Effector memory CD4-positive, alpha-beta T cell (primary cell): ENCODE data around the gene AOPEP.

Source experiments
- DNase-seq, 3 donors: peaks; one replicate each; pipeline ENCODE4 v3.0.0-alpha.2; 2020
- H3K27ac ChIP-seq: 2 replicates; pipeline ENCODE4 v1.7.0; 2013; ENCODE audit warnings: mild to moderate bottlenecking, low read length, moderate library complexity; ENCODE audit not compliant: insufficient read depth, poor library complexity, severe bottlenecking
- H3K27me3 ChIP-seq: replicated peaks from 2 replicates; pipeline ENCODE4 v1.7.0; 2013; ENCODE audit warnings: mild to moderate bottlenecking, low read length; ENCODE audit not compliant: insufficient read depth, control insufficient read depth, poor library complexity, severe bottlenecking
- H3K36me3 ChIP-seq: 2 replicates; pipeline ENCODE4 v1.7.0; 2013; ENCODE audit warnings: mild to moderate bottlenecking, low read length, moderate library complexity; ENCODE audit not compliant: control insufficient read depth, insufficient read depth
- H3K4me1 ChIP-seq: 2 replicates; pipeline ENCODE4 v1.7.0; 2013; ENCODE audit warnings: low read length, mild to moderate bottlenecking; ENCODE audit not compliant: control insufficient read depth, insufficient read depth, poor library complexity, severe bottlenecking
- H3K4me3 ChIP-seq: 2 replicates; pipeline ENCODE4 v1.7.0; 2013; ENCODE audit warnings: low read length, low read depth, mild to moderate bottlenecking; ENCODE audit not compliant: insufficient read depth, poor library complexity, severe bottlenecking
- H3K9me3 ChIP-seq: 2 replicates; pipeline ENCODE4 v1.7.0; 2013; ENCODE audit warnings: mild to moderate bottlenecking, low read length, moderate library complexity; ENCODE audit not compliant: control insufficient read depth

Gene AOPEP

GRCh38 chr9:95003689-95004410, 277.4 kb downstream of the AOPEP start:
- Histone ChIP-seq H3K27ac (no peak overlapping the region), H3K4me3 (peak overlapping the region; percentile 59), H3K4me1 (peaks cover 11% of the 10 kb centered on the region), H3K9me3 (no peaks in the 10 kb centered on the region), H3K27me3 (peaks cover 15% of the 10 kb centered on the region), H3K36me3 (no peaks in the 10 kb centered on the region)
- DNase-seq = no peak

DNA sequence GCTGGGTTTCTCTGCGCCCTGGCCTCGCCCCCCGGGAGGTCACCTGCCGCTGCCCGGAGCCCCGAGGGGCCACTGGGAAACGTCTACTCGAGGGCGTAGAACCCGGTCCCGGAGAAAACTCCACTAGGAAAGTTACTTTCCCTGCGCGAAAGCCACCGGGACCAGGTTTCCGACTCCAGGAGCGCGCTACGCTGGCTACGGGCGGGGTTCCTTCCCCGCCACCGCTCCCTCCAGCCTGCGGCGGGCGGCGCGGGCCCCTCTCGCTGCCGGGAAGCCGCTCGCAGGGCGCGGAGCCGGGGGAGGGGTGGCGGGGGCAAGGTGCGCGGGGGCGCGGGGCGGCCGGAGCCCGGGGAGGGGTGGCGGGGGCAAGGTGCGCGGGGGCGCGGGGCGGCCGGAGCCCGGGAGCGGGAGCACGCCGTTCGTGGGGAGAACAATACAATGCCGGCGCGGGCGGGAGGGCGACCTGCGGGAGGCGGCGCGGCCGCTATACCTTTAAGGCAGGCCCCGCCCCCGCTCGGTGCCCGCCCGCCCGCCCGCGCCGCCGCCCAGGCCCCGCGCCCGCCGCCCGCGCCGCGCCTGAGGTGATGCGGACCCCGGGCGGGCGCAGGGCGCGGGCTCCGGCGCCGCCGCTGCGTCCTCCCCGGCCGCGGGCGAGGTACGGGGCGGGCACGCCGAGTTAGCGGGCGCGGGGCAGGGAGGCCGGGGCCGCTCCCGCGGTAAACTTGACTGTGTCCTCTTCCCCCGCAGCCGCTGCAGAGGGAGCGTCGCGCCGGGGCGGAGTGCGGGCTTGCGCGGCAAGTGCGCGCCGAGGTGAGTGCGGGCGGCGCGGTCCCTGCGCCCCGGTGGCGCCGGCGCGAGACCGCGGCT, 278.1 kb downstream of the AOPEP start:
- H3K36me3 ChIP-seq = no peaks in the 10 kb centered on the region
- H3K27ac ChIP-seq = no peak overlapping the region
- peaks cover 15% of the 10 kb centered on the region for H3K27me3 ChIP-seq
- peaks cover 11% of the 10 kb centered on the region for H3K4me1 ChIP-seq
- peak overlapping the region; percentile 59 for H3K4me3 ChIP-seq
- H3K9me3 ChIP-seq = no peaks in the 10 kb centered on the region
- no peak for DNase-seq

DNA sequence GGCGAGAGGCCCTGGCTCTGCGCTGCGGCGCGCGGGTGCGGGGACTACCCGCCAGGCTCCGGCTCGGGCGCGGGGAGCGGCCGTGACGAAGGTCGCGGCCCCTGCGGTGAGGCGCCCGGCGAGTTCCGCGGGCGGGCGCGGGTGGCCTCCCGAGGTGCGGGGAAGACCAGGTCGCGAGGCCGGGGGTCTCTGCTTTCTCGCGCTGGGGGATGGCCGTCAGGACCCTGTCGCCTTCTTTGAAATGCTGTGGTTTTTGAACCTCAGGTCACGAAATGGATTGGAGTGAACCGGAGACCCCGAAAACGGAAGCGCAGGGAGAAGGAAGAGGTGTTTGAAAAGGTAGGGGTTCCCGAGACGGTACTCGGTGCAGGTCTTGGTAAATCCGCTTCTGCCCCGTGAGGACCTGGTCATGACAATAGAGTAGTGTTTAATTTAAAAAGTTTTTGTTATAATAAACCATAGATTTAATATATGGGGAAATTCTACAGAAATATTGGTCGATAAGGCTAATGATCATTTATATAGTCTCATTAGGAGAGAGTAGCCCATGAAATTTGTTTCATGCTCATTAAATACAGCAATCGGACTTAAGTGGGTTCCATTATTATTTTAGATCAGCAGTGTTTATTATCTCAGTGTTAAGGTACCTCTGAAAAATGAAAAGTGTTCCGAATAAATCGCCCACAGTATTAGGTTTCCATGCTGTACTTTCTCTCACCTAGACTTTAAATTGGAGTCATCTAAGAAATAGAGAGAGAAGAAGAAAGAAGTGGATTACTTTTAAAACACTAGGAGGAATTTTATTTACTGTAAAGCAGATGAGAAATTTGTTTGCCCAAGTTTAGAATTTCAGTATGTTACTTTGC, 279.0 kb downstream of the AOPEP start:
- H3K4me3 ChIP-seq = peak overlapping the region; percentile 47

GRCh38 chr9:95007226-95007869, 280.8 kb downstream of the AOPEP start:
- no peak overlapping the region for H3K4me3 ChIP-seq
- DNase-seq = no peak
- no peaks in the 10 kb centered on the region for H3K9me3 ChIP-seq
- no peaks in the 10 kb centered on the region for H3K36me3 ChIP-seq
- no peak overlapping the region for H3K27ac ChIP-seq
- peaks cover 7% of the 10 kb centered on the region for H3K27me3 ChIP-seq
- H3K4me1 ChIP-seq = peaks cover 11% of the 10 kb centered on the region

More for the DNA sequence above, 279.0 kb downstream of the AOPEP start:
- no peak overlapping the region for H3K27ac ChIP-seq
- no peak for DNase-seq
- no peaks in the 10 kb centered on the region for H3K36me3 ChIP-seq
- no peaks in the 10 kb centered on the region for H3K9me3 ChIP-seq
- peaks cover 11% of the 10 kb centered on the region for H3K4me1 ChIP-seq
- peaks cover 15% of the 10 kb centered on the region for H3K27me3 ChIP-seq

GRCh38 chr9:95008151-95008771, 281.8 kb downstream of the AOPEP start:
- peaks cover 7% of the 10 kb centered on the region for H3K27me3 ChIP-seq
- no peaks in the 10 kb centered on the region for H3K36me3 ChIP-seq
- H3K9me3 ChIP-seq = no peaks in the 10 kb centered on the region
- H3K4me1 ChIP-seq = peaks cover 11% of the 10 kb centered on the region
- no peak overlapping the region for H3K4me3 ChIP-seq
- no peak overlapping the region for H3K27ac ChIP-seq
- DNase-seq = no peak

DNA sequence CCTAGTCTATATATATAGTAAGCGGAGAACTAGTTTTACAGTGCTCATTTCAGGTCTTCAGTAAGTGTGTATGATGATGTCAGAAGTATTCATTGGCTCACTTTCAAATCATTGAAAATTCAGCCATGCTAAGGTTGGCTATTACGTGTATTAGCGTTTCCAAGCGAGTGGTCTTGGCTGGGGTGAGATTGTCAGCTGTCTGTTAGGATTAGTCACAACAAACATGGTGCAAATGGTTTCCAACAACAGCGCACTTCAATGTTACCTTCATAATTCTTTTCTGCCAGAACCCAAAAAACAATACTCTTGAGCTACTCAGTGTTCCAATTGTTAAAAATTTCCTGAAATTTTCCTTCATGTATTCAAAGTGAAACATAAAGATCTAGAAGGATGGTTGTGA, 283.0 kb downstream of the AOPEP start:
- H3K27ac ChIP-seq = no peak overlapping the region
- H3K36me3 ChIP-seq = no peaks in the 10 kb centered on the region
- peaks cover 3% of the 10 kb centered on the region for H3K4me1 ChIP-seq
- H3K9me3 ChIP-seq = no peaks in the 10 kb centered on the region
- no peak overlapping the region for H3K4me3 ChIP-seq
- no peaks in the 10 kb centered on the region for H3K27me3 ChIP-seq
- DNase-seq = no peak

GRCh38 chr9:95010431-95010838, 283.9 kb downstream of the AOPEP start:
- Histone ChIP-seq H3K9me3 (no peaks in the 10 kb centered on the region), H3K27ac (no peak overlapping the region), H3K27me3 (no peaks in the 10 kb centered on the region), H3K4me3 (no peak overlapping the region), H3K4me1 (peaks cover 1% of the 10 kb centered on the region), H3K36me3 (no peaks in the 10 kb centered on the region)
- no peak for DNase-seq

DNA sequence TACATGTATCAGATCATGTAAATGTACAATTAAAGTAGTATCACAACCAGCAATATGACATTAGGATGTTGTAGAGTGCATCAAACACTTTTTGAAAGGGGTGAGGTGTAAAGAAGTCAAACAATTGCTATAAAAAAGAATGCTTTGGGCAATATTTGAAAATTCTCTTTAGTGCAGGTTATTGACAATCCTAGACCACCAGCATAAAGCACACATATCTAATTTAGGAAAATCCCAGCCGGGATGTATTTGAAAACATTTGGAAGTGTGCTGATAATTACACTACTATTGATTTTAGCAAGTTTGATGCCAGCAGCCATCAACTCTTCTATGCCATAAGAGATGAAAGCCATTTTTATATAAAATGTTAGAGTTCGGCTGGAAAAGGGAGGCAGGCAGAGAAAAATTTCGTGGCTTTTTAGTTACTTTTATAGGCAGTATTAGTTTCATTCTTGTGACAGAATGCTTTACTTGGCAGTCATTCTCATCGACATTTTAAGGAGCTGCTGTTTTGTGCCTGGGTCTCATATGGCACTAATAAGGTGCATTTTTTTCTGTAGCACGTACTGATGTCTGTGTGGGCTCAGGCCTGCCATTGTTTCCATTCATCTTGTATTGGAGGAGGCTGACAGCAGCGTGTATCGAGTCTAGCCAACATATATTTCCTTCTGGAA, 285.7 kb downstream of the AOPEP start:
- no peak overlapping the region for H3K4me3 ChIP-seq
- no peak overlapping the region for H3K27ac ChIP-seq
- no peaks in the 10 kb centered on the region for H3K4me1 ChIP-seq
- no peaks in the 10 kb centered on the region for H3K9me3 ChIP-seq
- no peak for DNase-seq
- no peaks in the 10 kb centered on the region for H3K36me3 ChIP-seq
- H3K27me3 ChIP-seq = no peaks in the 10 kb centered on the region

DNA sequence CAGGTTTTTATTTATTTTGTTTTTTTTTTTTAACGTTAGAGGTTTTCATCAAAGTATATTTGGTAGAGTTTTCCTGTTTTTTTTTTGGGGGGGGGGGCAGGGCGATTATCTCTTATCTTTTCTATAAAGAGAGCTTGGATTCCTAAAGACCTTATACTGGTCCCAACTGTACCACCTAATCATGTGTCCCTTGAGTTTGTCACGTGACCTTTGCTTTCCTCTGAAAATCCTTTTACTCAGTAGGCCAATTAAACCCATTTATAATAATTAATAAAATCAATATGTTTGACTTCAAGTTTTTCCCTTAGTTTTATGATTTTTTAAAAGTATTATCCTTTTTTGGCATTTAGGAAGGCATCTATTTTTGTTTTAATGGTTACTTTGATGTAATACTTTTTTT, 286.4 kb downstream of the AOPEP start:
- H3K36me3 ChIP-seq = no peaks in the 10 kb centered on the region
- no peak for DNase-seq

More for the DNA sequence above, 286.4 kb downstream of the AOPEP start:
- Histone ChIP-seq H3K27ac (no peak overlapping the region), H3K4me1 (no peaks in the 10 kb centered on the region), H3K9me3 (no peaks in the 10 kb centered on the region), H3K4me3 (no peak overlapping the region), H3K27me3 (no peaks in the 10 kb centered on the region)
